Stimulated activated CD4-positive, alpha-beta T cell treated with anti-CD3 and anti-CD28 coated beads, Interleukin-12 subunit alpha, Interleukin-12 subunit beta, amount 100 ng/mL, for 4 hours (primary cell): ENCODE data around the gene ADAMTSL1.

Experiments used
- DNase-seq: peaks from one replicate; pipeline ENCODE4 v3.0.0-alpha.2; 2020

The ADAMTSL1 gene

DNA sequence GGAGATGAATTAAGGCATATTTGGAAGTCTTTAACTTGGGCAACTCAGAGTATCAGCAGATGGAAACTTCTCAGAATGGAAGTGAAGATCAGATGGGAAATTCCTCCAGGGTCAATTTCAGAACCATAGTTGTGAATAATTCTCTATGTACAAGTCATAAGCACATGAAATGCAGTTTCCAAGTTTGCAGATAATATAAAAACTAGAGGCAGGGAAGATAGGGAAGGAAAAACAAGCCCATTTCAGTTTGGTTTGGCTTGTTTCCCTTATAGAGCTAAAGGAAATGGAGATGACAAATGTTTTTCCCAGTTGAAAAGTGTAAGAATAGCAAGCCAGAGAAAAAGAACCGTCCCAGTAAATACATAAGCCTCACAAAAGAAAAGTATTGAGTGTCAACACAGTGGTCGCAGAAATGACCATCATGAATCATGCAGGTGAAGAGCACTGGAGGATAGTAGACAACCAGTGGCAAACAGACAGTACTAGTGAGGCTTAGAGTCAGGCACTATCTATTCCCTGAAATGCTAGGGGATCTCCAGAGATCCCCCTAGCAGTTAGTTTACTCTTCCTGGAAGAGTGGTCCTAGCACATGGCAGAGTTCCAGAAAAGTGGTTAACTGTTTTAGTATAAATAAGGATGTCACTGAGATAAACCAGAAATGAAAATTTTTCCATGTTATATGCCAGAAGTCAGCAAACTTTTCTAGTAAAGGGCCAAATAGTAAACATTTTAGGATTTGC lies 313.1 kb downstream of the ADAMTSL1 start:
- no peak for DNase-seq

DNA sequence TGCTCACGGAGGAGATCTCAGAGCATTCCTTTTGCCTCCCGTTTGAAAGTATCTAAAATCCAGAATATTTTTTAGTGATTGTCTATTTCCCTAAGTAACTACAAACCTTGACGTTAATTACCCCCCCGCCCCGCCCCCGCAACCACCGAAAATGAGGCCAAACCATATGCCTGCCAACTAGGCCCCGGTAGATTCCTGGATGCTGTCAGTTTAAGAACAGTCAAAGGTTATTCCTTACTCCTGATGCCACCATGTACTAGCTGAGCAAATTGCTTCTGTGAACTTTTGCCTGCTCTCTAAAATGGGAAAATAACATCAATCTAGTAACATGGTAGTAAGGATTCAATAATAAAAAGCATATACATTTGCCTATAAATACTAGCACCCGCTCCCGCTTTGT lies 314.3 kb downstream of the ADAMTSL1 start:
- no peak for DNase-seq

DNA sequence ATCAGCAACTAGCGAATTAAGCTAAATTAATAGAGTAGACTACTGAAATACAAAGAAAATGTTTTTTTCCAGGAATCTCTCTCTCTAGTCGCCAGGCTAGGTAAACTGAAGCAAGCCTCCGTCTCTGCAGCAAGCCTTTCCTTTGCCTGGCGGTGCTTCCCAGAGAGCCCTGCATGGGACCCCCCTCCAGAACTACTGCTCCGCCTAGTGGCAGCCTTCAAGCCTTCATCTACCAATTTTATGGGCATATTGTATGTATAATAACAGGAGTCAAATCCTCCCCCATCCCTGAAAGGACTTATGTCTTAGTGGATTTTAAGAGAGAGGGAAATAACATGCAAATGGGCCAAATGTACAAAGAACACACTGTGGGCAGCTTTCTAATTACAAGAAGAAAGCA lies 317.1 kb downstream of the ADAMTSL1 start:
- no peak for DNase-seq

DNA sequence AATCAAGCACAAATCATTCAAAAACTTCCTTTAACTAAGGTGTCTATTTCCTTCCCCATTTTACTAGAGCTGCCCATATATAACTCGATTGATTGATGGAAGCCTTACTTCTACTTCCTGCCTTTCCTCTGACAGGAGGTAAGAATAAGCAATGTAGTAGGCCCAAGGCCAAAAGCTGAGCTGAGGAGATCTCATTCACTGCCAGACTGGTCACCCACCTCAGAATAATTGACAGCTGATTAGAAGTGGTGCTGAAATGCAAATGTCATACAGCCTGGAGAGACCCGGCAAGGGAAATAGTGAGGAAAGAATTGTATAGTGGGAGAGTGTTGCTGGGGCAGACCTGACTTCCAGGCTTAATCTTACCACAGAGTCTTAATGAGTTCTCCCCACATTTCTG lies 319.2 kb downstream of the ADAMTSL1 start:
- no peak for DNase-seq

DNA sequence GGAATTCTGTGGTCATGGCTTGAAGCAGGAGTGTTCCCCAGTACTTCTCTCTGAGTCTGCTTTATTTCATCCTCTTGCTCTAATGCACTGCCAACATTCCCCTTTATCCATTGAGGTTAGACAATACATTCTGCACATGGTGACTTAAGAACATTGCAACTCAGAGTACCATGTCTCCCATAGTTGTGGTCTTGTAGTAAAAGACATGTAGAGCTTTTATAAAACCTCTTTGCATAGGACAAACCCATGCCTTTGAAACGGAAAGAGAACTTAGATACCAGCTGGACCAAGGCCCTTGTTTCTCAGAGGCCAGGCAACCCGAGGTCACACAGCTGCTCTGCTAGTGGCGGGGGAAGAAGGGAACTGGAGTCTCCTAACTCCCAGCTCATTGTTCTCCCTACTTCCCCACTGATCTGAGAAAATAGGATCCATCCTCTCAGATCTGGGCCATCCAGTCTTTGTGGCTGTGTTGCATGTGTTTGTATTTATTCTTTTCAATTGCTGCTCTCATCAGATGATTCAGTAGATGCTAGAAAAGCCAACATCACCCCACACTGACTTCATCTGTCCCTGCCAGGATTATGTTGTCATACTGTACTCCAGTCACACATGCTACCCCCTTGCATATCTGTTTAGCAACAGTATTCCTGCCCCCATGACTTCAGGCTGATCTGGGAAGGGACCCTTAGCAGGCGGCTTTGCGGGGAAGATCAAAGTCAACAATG lies 322.2 kb downstream of the ADAMTSL1 start:
- DNase-seq: no peak

DNA sequence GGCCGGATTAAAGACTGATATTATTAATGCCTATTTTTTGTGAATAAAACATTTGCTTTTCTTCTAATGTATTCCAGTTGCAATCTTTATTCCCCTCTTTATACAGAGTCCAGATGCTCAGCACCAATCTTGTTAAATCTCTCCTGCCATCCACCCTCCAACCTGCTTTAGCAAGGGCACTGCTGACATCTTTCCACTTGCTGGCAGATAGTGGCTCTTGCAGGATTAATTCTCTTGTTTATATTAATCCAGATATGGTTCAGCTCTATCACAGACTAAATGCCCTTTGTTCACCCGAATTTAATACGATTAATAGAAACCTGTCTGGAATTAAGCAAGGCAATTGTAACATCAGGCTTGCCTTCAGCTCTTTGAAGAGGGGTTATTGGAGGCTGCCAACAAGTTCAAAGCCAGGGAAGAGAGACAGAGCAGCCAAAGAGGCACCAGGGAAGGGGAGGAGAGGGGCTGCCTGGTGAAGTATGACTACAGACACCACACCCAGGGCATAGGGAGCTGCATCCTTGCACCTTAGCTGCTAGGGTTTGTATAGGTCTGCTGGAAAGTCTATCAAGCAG lies 322.8 kb downstream of the ADAMTSL1 start:
- no peak for DNase-seq

DNA sequence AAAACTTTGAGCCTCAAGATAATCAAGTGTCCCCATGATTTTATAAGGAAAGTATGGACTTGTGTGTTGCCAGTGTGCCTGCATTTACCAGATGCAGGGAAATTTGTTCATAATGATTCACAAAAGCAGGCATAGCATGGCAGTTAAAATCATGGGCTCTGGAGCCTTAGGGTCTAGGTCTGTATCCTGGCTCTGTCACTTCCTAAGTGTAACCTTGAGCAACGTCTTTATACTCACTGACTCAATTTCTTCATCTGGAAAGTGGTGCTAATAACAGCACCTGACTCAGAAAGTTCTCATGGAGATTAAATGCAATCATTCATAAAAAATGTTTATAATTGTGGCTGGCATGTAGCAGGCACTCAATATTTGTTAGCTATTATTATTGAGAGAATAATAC lies 324.2 kb downstream of the ADAMTSL1 start:
- DNase-seq: no peak

DNA sequence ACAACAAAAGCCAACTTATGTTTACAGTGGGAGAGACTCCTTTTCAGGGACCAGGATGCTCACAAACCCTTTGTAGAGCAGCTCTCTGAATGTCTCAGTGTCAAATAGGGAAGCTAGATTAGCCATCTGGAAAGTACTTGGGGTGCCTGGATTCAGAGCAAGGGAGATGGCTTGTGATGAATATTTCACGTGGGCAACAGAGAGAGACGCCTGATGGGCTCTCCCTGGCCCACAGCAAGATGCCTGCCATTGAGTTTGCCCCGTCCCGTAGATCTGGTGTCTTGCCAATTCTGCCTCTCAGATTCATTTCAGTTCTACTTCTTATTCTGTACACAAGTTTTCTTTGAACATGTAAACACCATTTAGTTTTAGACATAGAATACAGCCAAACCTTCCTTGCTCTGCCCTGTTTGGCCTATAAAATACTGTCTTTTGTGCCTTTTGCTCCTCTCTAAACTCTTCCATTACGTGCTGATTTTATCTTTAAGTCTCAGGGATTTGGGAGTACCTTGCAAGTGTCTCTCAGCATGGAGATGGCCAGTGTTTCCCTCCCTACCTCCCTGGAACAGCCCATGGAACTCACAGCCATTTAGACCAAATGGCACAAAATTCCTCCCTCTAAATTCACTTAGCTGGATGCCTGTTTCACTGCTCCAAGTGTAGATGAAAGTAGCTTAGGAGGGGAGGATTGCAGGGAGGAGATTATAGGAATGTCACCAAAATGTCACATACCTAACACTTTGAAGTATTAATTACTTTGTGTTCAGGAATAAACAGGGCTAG lies 324.7 kb downstream of the ADAMTSL1 start:
- DNase-seq: no peak

DNA sequence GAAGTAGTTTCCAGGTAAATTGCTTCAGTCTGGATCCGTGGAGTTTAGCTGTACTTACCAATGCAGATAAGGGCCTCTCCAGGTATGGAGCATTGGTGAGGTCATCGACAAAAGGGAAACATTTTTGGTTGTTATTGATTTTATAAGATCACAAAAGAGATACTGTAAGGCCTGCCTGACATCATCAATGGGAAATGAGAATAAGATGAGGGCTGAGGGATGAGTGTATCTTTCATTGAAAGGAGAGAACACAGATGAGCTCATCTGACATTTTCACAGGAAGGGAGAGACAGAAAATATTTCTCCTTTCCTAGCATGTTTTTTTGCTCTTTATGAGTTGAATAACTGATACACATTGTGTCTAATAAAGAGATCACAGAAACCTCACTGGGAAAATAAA lies 325.5 kb downstream of the ADAMTSL1 start:
- DNase-seq: no peak

DNA sequence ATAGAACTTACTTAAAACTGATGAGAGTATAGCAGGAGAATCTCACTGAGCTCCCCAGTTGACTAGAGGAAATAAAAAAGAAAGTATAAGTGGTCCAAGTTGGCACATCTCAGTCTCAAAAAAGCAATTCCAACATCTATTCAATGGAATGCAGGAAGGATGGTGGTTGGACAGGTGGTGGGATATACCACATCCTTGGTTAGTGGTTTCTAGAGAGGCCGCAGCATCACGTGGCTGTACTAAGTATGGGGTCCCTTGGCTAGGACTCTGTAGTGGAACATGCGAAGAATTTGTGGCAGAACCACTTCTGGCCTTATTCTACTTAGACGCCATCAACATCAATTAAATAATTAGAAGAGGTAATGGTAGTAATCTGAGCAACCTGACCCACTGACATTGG lies 326.6 kb downstream of the ADAMTSL1 start:
- no peak for DNase-seq

DNA sequence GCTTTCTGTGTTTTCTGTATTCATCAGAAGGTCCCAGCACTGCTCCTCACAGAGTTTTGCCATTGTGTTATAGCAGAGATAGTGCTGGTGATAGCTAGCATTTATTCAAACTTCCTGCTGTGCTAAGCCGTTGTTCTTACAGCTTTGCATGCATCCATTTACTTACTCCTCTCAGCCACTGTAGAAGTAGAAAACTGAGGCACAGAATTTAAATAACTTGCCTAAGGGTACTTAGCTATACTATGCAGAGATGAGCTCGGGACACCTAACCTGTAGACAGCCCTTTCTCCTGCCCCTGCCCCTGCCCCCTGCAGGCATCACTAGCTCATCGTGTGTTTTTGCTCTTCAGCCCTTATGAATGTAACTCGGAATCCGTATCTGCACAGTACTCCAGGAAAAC lies 331.4 kb downstream of the ADAMTSL1 start:
- DNase-seq: no peak

DNA sequence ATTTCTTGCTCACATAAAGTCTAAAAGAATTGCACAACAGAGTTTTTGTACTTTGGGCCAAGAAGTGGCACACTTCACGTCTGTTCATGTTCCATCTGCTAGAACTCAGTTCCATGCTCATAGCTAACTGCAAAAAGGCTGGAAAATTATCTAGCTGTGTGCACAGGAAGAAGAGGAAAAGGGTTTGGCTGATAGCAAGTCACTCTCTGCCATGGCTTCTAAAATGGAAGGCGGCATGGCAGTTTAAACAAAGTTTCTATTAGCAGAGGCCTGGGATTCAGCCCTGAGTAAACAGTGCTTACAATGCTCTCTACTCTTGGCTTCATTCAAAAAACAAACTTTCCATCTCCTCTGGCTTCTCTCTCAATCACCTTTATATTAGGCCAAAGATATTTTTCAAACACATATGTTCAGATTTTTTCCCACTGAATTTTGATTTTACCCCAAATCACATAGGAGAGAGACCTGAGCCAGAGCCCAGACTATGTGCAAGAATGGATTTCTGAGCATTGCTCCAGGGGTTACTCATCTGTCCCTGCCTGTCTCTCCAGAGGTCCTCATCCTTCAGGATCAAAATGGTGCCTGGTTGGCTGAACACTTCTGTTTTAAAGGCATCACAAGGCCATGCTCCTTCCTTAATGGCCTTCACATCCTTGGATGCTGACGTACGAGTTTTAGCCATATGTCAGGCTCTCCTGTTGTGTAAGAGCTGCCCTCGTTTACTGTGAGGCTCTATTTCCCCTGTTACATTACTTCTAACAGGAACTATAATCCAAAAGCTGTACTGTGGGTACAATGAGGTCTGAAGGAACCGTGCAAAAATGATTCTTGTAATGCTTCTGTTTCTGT lies 332.5 kb downstream of the ADAMTSL1 start:
- no peak for DNase-seq

DNA sequence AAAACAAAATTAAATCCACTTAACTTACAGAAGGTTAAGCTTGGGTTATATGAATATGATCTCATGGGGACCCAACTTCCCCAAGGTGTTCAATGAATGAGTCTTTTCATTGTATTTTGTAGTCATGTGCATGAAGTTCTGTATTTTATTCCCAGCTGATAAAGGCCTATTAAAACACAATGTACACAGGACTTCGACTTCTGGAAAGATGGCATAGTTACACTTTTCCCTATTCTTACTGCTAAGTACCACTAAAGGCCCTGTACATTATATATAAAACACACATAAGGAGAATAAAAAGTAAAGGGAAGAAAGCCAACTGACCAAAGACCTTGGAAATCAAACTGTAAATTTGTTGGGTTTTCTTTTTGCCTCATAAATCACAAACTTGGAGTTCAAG lies 336.6 kb downstream of the ADAMTSL1 start:
- no peak for DNase-seq

DNA sequence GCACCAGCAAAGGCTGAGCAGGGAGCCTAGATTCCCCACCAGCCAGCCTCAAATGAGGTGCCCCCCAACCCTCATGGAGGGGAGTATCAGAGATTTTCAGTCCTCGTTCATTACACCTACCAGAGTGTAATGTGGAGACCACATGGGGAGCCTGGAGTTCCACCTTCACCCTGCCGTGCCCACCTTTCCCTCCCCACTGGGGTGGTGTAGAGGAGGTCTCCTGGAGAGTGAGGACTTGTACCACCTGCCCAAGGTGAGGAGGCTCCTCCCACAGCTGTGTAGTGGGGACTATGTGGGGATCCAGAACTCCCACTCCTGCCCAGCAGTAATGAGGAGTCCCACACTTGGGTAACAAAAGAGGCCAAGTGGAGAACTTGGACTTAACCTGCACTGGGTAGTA lies 337.2 kb downstream of the ADAMTSL1 start:
- no peak for DNase-seq

DNA sequence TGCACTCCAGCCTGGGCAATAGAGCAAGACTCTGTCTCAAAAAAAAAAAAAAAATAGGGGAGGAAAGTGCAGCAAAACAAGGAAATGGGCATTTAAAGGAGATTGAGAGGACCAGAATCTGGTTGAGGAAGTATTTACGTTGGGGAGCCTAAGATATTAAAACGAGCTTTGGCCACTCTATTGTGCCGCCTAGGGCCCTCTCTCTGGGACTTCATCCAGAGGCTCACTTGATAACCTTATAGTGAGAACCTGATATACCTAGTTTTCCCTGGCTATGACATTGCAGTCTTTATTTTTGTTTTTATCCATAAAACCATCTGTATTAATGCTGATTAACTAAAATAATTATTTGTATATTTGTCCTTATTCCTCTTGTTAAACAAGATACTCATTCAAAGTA lies 345.5 kb downstream of the ADAMTSL1 start:
- no peak for DNase-seq

DNA sequence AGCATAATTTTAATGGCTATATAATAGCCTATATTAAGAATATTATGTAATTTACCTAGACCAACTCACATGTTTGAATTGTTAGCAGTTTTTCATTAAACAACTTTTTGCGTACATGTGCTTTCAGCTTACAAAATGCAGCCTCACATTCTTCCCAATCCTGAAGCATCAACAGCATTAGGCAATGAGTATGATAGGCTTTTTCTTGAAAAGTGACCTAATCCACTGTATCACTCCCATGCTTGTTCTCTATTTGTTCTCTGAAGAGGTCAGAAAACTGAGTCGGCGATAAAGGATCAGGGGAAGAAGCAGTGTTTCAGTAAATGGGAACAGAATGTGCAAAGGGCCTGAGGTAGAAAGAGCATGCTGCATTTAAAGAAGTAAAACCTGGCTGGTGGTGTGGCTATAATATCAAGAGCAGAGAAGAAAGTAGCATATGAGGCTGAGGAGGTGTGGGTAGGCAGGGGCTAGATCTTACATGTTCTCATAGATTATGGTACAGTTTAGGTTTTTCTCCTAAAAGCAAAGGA lies 346.7 kb downstream of the ADAMTSL1 start:
- DNase-seq: no peak

DNA sequence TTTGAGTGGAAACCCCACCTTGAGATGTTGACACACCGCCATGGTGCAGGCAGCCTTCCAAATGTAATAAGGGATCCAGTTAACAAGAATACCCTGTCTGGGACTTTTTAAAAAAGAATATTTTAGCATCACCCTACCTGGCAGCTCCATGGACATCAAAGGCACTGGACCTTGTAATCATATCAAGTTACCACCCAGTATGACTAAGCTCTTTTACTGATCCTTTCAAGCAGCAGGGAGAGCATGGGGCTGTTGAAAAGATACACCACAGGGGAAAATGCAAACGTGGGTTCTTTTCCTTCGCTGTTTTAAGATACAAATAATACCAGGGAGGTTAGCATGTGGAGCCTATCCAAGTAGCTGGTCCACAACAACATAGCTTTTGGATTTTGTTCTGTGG lies 347.8 kb downstream of the ADAMTSL1 start:
- no peak for DNase-seq

DNA sequence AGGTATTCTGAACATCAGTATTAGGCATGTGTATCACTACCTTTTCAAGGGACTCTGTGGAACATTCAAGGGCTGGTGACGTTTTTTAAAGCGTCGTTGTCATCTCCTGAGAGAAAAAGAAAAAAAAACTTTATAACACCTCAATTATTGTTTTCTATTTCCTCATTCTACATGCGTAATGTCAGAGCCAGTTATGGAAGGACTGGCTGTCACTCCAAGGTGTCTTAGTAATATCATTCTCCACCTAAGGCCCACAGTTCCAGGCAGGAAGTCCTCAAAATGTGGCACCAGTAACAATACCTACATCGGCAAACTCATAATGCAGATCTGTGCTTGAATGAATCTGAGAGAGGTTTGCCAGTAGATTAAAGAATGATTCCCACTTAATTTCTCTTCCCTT lies 348.9 kb downstream of the ADAMTSL1 start:
- no peak for DNase-seq

DNA sequence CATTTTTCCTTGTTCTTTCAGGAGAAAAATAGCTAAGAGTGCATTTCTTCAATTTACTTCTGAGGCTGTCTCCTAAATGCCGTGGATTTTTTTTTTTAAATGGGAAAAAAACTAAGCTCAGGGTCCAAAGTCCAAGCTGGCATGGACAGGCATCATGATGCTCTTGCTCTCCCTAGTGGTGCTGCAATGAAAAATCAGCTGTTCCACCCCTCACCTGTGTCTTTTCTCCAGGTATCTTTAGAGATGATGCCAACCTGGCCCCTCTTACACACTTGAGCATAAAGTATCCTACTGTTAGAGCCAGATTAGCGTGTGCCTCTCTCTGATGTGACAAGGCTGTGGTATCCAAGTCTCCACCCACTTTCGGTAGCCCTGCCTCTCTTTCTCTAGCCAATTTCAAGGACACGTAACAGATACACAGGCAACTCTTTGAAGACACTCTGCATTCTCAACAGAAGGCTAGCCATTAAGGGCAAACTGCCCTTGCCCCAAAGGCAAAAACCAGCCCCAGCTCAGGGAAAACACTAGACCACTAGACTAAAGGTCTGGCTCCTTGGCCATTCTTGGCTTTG lies 350.2 kb downstream of the ADAMTSL1 start:
- DNase-seq: no peak

DNA sequence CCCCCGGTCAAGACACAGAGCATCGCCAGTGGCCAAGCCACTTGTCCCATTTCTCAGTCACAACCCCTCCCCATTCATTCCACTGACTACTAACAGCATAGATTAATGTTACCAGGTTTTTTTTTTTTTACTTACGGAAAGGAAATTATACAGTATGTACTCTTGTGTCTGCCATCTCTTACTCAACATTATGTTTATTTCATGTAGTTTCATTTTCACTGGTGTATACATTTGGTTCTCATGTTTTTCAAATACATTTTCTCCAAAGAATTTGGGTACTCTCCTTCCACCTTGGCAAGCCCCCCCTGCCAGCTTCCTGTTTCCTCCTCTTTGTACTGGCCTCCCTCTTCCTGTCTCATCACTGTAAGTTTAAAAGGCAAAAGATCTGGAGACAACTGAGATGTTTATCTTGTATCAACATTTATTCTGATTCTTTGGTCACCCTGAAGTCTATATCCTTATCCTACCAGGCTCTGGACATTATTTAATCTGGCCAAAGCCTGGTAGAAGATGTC lies 351.8 kb downstream of the ADAMTSL1 start:
- DNase-seq: no peak

DNA sequence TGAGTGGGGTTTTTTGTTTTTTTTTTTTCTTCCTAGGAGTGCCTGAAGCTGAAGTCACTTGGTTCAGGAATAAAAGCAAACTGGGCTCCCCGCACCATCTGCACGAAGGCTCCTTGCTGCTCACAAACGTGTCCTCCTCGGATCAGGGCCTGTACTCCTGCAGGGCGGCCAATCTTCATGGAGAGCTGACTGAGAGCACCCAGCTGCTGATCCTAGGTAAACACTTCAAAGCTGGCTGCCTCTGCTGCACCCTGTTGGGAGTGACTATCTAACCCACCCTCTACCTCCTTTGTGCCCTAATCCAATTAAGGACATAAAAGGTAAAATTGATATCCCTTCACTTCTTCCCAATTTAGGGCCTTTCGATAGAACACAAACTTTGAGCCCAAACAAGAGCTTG lies 352.3 kb downstream of the ADAMTSL1 start:
- DNase-seq: no peak

DNA sequence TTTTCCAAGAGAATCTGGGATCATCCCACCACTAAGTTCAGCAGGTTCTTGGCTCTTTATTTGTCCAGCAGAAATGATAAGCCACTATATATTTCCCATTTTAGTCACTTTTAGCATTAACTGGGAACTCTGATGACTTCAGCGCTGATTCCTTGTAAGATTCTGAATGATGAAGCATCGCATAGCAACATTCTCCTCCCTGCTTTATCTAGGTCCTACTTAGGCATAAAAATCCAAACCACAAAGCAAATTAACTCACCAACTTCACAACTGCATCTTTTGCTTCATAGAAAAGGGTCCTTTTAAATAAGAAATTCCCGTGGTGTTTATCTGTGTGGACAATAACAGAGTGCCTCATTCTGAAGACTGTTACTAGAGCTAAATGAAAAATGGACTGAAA lies 355.1 kb downstream of the ADAMTSL1 start:
- no peak for DNase-seq
